HCT116 (cell line): ENCODE measurements around the gene MIER2.

Experiments
- CEBPB ChIP-seq: IDR thresholded peaks from 2 replicates; pipeline ENCODE4 v1.6.1; 2012; ENCODE audit warnings: low read depth
- CTCF ChIP-seq, 3 experiments: fragments of 200-600 bp in 1 of 3; sonication (generic) in 1 of 3; IDR thresholded peaks in 2 of 3; conservative IDR thresholded peaks in 1 of 3; 2 replicates each; pipeline ENCODE4 v1.5.1; 2012 to 2017; ENCODE audit warnings: low read depth in 2 of 3, low read length in 2 of 3, antibody characterized with exemption in 1 of 3, borderline replicate concordance in 1 of 3, control low read depth in 1 of 3, mild to moderate bottlenecking in 1 of 3, mixed read lengths in 1 of 3, mixed run types in 1 of 3, moderate library complexity in 1 of 3; ENCODE audit not compliant: insufficient read depth in 1 of 3
- ELF1 ChIP-seq: IDR thresholded peaks from 2 replicates; pipeline ENCODE4 v1.6.1; 2012; ENCODE audit warnings: low read depth, borderline replicate concordance
- EZH2phosphoT487 ChIP-seq: fragments of 200-600 bp; IDR thresholded peaks from 2 replicates; pipeline ENCODE4 v1.6.1; 2018; ENCODE audit warnings: antibody characterized with exemption, borderline replicate concordance
- POLR2A ChIP-seq: IDR thresholded peaks from 2 replicates; pipeline ENCODE4 v1.7.0; 2011; ENCODE audit warnings: borderline replicate concordance; ENCODE audit not compliant: insufficient read depth, insufficient read length; ENCODE audit errors: extremely low read depth
- YY1 ChIP-seq: IDR thresholded peaks from 2 replicates; pipeline ENCODE4 v1.6.1; 2011; ENCODE audit warnings: low read length, low read depth, moderate library complexity, mild to moderate bottlenecking; ENCODE audit not compliant: insufficient replicate concordance; ENCODE audit errors: extremely low read depth

- TF ChIP-seq CTCF (IDR thresholded peaks at IDR 0.05 in 2 of 3, conservative IDR thresholded peaks at IDR 0.05 in 1 of 3; ENCODE audit: borderline replicate concordance in 1 of 3, insufficient read depth in 1 of 3, low read depth in 2 of 3, low read length in 2 of 3) (peak; percentile 13 to 25 (median 15); a peak in 1 of 6 replicates), EZH2phosphoT487 (no peak), YY1 (no peak), POLR2A (no peak), ELF1 (no peak), CEBPB (no peak)
Observed at GRCh38 chr19:383922-384798, 39.6 kb upstream of the MIER2 start.
